Stimulated activated CD8-positive, alpha-beta memory T cell treated with anti-CD3 and anti-CD28 coated beads, Interleukin-12 subunit alpha, Interleukin-12 subunit beta, amount 100 ng/mL, for 24 hours (primary cell): ENCODE data around the gene SCARB1.

Experiments used
- DNase-seq: peaks from one replicate; pipeline ENCODE4 v3.0.0-alpha.2; 2020; ENCODE audit errors: extremely low read depth

Gene SCARB1

GRCh38 chr12:124774462-124775167 is 89.0 kb downstream of the SCARB1 start:
- DNase-seq: peak; percentile 52

- no peak for DNase-seq
Measured at GRCh38 chr12:124774054-124774461, 89.6 kb downstream of the SCARB1 start.

- no peak for DNase-seq
Measured at GRCh38 chr12:124772289-124773170, 91.1 kb downstream of the SCARB1 start.

GRCh38 chr12:124771462-124772288 is 92.0 kb downstream of the SCARB1 start:
- peak; percentile 52 for DNase-seq

- DNase-seq: no peak
Measured at GRCh38 chr12:124770728-124771127, 92.9 kb downstream of the SCARB1 start.

- DNase-seq: no peak
Measured at GRCh38 chr12:124769881-124770512, 93.7 kb downstream of the SCARB1 start.

GRCh38 chr12:124769163-124769530 is 94.5 kb downstream of the SCARB1 start:
- no peak for DNase-seq

- no peak for DNase-seq
Measured at GRCh38 chr12:124768452-124769162, 95.1 kb downstream of the SCARB1 start.

- peak; percentile 60 for DNase-seq
Measured at GRCh38 chr12:124767066-124767821, 96.4 kb downstream of the SCARB1 start.

- no peak for DNase-seq
Measured at GRCh38 chr12:124766727-124767065, 97.0 kb downstream of the SCARB1 start.

GRCh38 chr12:124765581-124766489 is 97.8 kb downstream of the SCARB1 start:
- DNase-seq: no peak

- DNase-seq: no peak
Measured at GRCh38 chr12:124764870-124765580, 98.6 kb downstream of the SCARB1 start.

- no peak for DNase-seq
Measured at GRCh38 chr12:124764451-124764850, 99.2 kb downstream of the SCARB1 start.

- no peak for DNase-seq
Measured at GRCh38 chr12:124763594-124763979, 100.1 kb downstream of the SCARB1 start.

- DNase-seq: no peak
Measured at GRCh38 chr12:124762791-124763593, 100.7 kb downstream of the SCARB1 start.

GRCh38 chr12:124762384-124762783 is 101.3 kb downstream of the SCARB1 start:
- no peak for DNase-seq

GRCh38 chr12:124761871-124762270 is 101.8 kb downstream of the SCARB1 start:
- no peak for DNase-seq

- no peak for DNase-seq
Measured at GRCh38 chr12:124761056-124761455, 102.6 kb downstream of the SCARB1 start.
